Gastroesophageal sphincter (tissue), 4 donors: ENCODE results near the gene OR14A2. TPM values are rescaled to one million over a fixed set of nuclear protein-coding genes. Genes with fewer than 3 reads are reported as not detected.
A peak's percentile ranks its signal among the peaks of the same experiment; 100 is the strongest.

Experiments
- ATAC-seq: fragments of 150-250 bp; one replicate; pipeline ENCODE4 v1.9.1; 2016; ENCODE audit warnings: mild to moderate bottlenecking, moderate library complexity
- H3K27ac ChIP-seq, 4 donors: fragments of 200-600 bp; sonication (generic) in 3 of 4; 1 replicate in 3 of 4; 2 replicates in 1 of 4; pipeline ENCODE4 v1.5.1; 2016 to 2019
- H3K27me3 ChIP-seq: fragments of 200-600 bp; sonication (generic); one replicate; pipeline ENCODE4 v1.5.1; 2019
- H3K36me3 ChIP-seq, 2 donors: fragments of 200-600 bp; sonication (generic); one replicate each; pipeline ENCODE4 v1.5.1; 2019; ENCODE audit warnings: control low read depth in 1 of 2
- H3K4me1 ChIP-seq, 3 donors: fragments of 200-600 bp; sonication (generic); 1 replicate in 2 of 3; 2 replicates in 1 of 3; pipeline ENCODE4 v1.5.1; 2016 to 2019; ENCODE audit warnings: control low read depth in 2 of 3
- H3K4me3 ChIP-seq, 2 donors: fragments of 200-600 bp; sonication (generic); one replicate each; pipeline ENCODE4 v1.5.1; 2019; ENCODE audit warnings: mild to moderate bottlenecking in 1 of 2, moderate library complexity in 1 of 2
- H3K9me3 ChIP-seq, 3 donors: fragments of 200-600 bp; sonication (generic); one replicate each; pipeline ENCODE4 v1.5.1; 2017 to 2019; ENCODE audit warnings: control low read depth in 2 of 3
- EP300 ChIP-seq: sonication (generic); formaldehyde crosslinking; IDR thresholded peaks from one replicate; pipeline ENCODE4 v1.6.1; 2017; ENCODE audit warnings: antibody characterized with exemption, mild to moderate bottlenecking
- POLR2A ChIP-seq, 2 donors: fragments of 450-650 bp; IDR thresholded peaks; one replicate each; pipeline ENCODE4 v1.6.1; 2017; ENCODE audit warnings: antibody characterized with exemption in 2 of 2, mild to moderate bottlenecking in 2 of 2, moderate library complexity in 1 of 2
- POLR2AphosphoS5 ChIP-seq: sonication (generic); formaldehyde crosslinking; IDR thresholded peaks from one replicate; pipeline ENCODE4 v1.6.1; 2017; ENCODE audit warnings: antibody characterized with exemption
- WGBS, 2 donors: methylation state at CpG; one replicate each; pipeline ENCODE4 v1.1.5; 2018; ENCODE audit warnings: low coverage in 1 of 2; 5-methylcytosine and 5-hydroxymethylcytosine counted together
- total RNA-seq, 4 donors: library from RNA; depleted of rRNA; stranded (reverse); fragments of >200 nt; gene quantifications; one replicate each; pipeline ENCODE4 v1.1.0, GENCODE V29; 2016
- TF ChIP-seq, protein P1 (sequence below), 4 experiments: fragments of 200-600 bp in 2 of 4; fragments of 450-650 bp in 2 of 4; sonication (generic) in 1 of 4; IDR thresholded peaks; one replicate each; pipeline ENCODE4 v1.5.1; 2017 to 2019; ENCODE audit warnings: antibody characterized with exemption in 4 of 4, mild to moderate bottlenecking in 2 of 4, moderate library complexity in 2 of 4

OR14A2 gene
- total RNA-seq, 4 donors from 2014 or later, result not detected

DNA sequence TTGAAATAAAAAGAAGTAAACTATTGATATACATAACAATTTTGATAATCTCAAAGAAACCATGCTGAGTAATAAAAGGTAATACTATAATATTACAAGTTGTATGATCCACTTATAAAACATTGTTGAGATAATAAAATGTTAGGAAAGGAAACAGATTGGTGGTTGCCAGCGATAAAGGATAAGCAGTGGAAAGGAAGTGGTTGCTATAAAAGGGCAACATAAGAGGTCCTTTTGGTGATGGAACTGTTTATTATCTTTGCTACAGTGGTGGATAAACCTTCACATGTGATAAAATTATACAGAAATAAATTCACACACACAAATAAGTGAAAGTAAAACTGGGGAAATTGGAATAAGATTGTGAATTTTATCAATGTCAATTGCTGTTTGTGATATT is 46.6 kb downstream of the OR14A2 start:
- 38 to 86% methylated on average over 1 of the region's 1 CpG for WGBS, 2 donors
- Histone ChIP-seq H3K27ac (no peak overlapping the region), H3K9me3 (peaks cover 0 to 5% (median 0%) of the 10 kb centered on the region in 3 donors), H3K4me1 (no peaks in the 10 kb centered on the region), H3K4me3 (no peak overlapping the region), H3K36me3 (no peaks in the 10 kb centered on the region), H3K27me3 (no peaks in the 10 kb centered on the region)
- ATAC-seq, result no peak
- TF ChIP-seq POLR2A (IDR thresholded peaks at IDR 0.05) (no peak), EP300 (no peak), POLR2AphosphoS5 (no peak)
- TF ChIP-seq, protein P1, sequence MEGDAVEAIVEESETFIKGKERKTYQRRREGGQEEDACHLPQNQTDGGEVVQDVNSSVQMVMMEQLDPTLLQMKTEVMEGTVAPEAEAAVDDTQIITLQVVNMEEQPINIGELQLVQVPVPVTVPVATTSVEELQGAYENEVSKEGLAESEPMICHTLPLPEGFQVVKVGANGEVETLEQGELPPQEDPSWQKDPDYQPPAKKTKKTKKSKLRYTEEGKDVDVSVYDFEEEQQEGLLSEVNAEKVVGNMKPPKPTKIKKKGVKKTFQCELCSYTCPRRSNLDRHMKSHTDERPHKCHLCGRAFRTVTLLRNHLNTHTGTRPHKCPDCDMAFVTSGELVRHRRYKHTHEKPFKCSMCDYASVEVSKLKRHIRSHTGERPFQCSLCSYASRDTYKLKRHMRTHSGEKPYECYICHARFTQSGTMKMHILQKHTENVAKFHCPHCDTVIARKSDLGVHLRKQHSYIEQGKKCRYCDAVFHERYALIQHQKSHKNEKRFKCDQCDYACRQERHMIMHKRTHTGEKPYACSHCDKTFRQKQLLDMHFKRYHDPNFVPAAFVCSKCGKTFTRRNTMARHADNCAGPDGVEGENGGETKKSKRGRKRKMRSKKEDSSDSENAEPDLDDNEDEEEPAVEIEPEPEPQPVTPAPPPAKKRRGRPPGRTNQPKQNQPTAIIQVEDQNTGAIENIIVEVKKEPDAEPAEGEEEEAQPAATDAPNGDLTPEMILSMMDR (IDR thresholded peaks at IDR 0.05), result no peak

DNA sequence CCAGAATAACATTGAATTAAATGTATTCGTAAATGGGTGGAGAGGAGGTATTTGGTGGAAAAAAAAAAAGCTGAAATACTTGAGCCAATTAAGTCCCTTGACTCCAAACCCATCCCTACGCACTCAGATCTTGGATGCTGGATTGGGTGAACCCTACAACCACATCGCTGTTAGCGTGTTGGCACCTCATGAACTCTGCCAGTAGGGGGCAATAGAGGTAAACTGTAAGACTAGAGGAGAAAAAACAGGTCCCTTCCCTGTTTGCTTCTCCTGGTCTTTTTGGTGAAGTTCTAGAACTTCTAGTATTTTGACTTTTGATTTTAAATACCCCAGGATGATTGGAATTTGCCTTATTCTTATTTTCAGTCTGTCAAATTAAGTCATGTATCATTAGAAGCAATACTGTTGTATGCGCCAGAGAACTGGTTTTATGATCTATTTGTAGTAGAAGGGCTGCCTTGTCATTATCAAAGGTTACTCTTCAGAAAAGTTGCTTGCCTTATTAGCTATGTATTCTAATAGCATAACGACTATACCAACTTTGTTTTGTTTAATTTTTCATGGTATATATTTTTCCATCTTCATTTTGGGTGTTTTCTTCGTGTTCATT is 66.5 kb downstream of the OR14A2 start:
- Histone ChIP-seq H3K27me3 (no peaks in the 10 kb centered on the region), H3K4me1 (no peaks in the 10 kb centered on the region), H3K4me3 (no peak overlapping the region), H3K27ac (no peak overlapping the region), H3K36me3 (no peaks in the 10 kb centered on the region), H3K9me3 (no peaks in the 10 kb centered on the region)
- TF ChIP-seq, protein P1 (IDR thresholded peaks at IDR 0.05), result peak in 2 of 4 experiments; percentile 3 to 41
- TF ChIP-seq EP300 (no peak), POLR2AphosphoS5 (no peak), POLR2A (IDR thresholded peaks at IDR 0.05) (no peak)
- ATAC-seq, result no peak
- 27 to 28% methylated on average over 5 to 7 of the region's 7 CpGs for whole genome bisulfite sequencing, 2 donors

DNA sequence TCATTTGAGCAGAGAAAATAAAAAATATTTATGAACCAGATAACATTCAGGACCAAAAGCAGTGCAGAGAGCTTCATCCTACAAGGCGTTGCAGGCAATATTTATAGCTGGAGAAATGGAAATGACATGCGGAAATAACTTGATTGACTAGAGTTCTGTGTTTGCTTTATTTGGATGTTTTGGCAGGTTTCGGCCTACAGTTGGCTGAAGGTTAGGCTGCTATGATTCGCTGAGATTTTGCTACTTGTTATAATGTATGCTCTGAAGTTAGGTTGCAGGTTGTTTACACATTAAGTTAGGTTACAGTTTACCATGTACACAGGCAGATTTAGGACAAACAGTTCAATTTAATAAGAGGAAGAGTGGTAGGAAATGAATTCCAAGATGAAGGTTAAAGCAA is 67.8 kb downstream of the OR14A2 start:
- Histone ChIP-seq H3K4me1 (no peaks in the 10 kb centered on the region), H3K4me3 (no peak overlapping the region), H3K9me3 (no peaks in the 10 kb centered on the region), H3K27ac (no peak overlapping the region), H3K27me3 (no peaks in the 10 kb centered on the region), H3K36me3 (no peaks in the 10 kb centered on the region)
- TF ChIP-seq EP300 (no peak), POLR2AphosphoS5 (no peak), POLR2A (IDR thresholded peaks at IDR 0.05) (no peak)
- TF ChIP-seq, protein P1 (IDR thresholded peaks at IDR 0.05), result no peak
- ATAC-seq, result no peak
- 60 to 71% methylated on average over 1 to 4 of the region's 4 CpGs for WGBS, 2 donors

DNA sequence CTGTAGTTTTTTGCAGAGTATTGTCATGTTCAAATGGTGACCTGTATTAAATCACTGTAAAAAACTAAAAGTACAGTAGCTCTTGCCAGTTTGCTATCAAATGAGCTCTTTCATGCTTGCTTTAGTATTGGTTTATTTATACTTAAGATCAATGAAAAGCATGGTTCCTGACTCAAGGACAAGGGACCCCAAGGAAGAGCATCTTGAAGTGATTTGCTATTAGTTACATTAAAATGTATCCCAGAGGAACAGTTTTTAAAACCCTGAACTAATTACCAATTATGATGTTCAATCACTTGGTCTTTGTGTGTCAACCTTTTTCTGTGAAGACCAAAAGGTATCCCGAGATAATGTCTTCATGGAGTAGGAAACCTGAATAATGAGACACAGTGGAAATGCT is 68.3 kb downstream of the OR14A2 start, which contains the start of gene OR13G1:
Gene OR13G1, minus strand, starts transcription at position 101 of the 400 bp plus-strand sequence. CDS start 6,698 bp downstream, outside the sequence.
- no peak for TF ChIP-seq POLR2AphosphoS5
- TF ChIP-seq POLR2A (IDR thresholded peaks at IDR 0.05), result no peak
- no peak for TF ChIP-seq EP300
- TF ChIP-seq, protein P1 (IDR thresholded peaks at IDR 0.05), result no peak
- ATAC-seq, result no peak
- Histone ChIP-seq H3K9me3 (no peaks in the 10 kb centered on the region), H3K4me3 (no peak within 1 kb of the TSS), H3K36me3 (no peaks in the 10 kb centered on the region), H3K27ac (no peak within 1 kb of the TSS), H3K4me1 (no peaks in the 10 kb centered on the region), H3K27me3 (no peaks in the 10 kb centered on the region)
- WGBS, 2 donors, result 65 to 78% methylated on average over 1 of the region's 1 CpG

Other genes starting within 250 kb of the OR14A2 start
- under 1 TPM in 1 of 4 donors, not detected in 3; 0.08 TPM for gene OR2C3, start 211.7 kb downstream of the OR14A2 start, total RNA-seq
- gene GCSAML, start 199.0 kb downstream of the OR14A2 start, total RNA-seq, result 1 to 10 TPM in 1 of 4 donors, under 1 TPM in 3; 0.31 to 4.1 (median 0.69) TPM
- gene OR2G2, start 159.8 kb downstream of the OR14A2 start, total RNA-seq, result not detected
- not detected for gene OR2G3, start 142.6 kb downstream of the OR14A2 start, total RNA-seq
- not detected for gene OR13G1, start 68.4 kb downstream of the OR14A2 start, total RNA-seq
- gene OR6F1, start 31.5 kb downstream of the OR14A2 start, total RNA-seq, result not detected
- gene OR14K1, start 9.5 kb downstream of the OR14A2 start, total RNA-seq, result not detected
- not detected for gene OR1C1, start 12.4 kb upstream of the OR14A2 start, total RNA-seq
- not detected for gene OR14A16, start 76.0 kb upstream of the OR14A2 start, total RNA-seq
- not detected for gene OR11L1, start 93.8 kb upstream of the OR14A2 start, total RNA-seq
- gene TRIM58, start 109.0 kb upstream of the OR14A2 start, total RNA-seq, result 1 to 10 TPM in 1 of 4 donors, under 1 TPM in 2, not detected in 1; 0.81 to 9.1 (median 0.89) TPM
- 1 to 10 TPM in 1 of 4 donors, under 1 TPM in 2, not detected in 1; 0.39 to 1.6 (median 0.40) TPM for gene OR2W3, start 147.4 kb upstream of the OR14A2 start, total RNA-seq
- gene OR2T8, start 172.1 kb upstream of the OR14A2 start, total RNA-seq, result not detected
- gene OR2AJ1, start 176.7 kb upstream of the OR14A2 start, total RNA-seq, result not detected
- not detected for gene OR2L8, start 200.7 kb upstream of the OR14A2 start, total RNA-seq
- gene OR2AK2, start 217.1 kb upstream of the OR14A2 start, total RNA-seq, result not detected